Left colon (tissue), 2 donors: ENCODE measurements around the gene MCOLN2. TPM values are rescaled to one million over a fixed set of nuclear protein-coding genes. Genes with fewer than 3 reads are reported as not detected.

Source experiments
- ATAC-seq: fragments of 200-7000 bp; cut with Tn5 transposase; one replicate; pipeline ENCODE4 v1.9.1; 2020; ENCODE audit warnings: mild to moderate bottlenecking, moderate library complexity
- DNase-seq, 2 donors: peaks; one replicate each; pipeline ENCODE4 v3.0.0-alpha.2; 2020
- intact Hi-C, 2 donors: fragments of 100-400 bp; cut with DNase I in 1 of 2; cut with micrococcal nuclease in 1 of 2; formaldehyde crosslinking; loops; one replicate each; pipeline versions ENCODE4 v1.11.2 to v1.14.0; 2022; cut with DNase I, micrococcal nuclease
- total RNA-seq, 2 donors: library from RNA; stranded (reverse); fragmentation: NEBNext Ultra II Directional; extraction: Animal tissue kit (Norgen Biotek cat#: 25700); gene quantifications; one replicate each; pipeline ENCODE4 v1.2.1, GENCODE V29; 2021
- donor health status: DM: no; HTN: no; CAD: no.
- donor health status: DM: yes; HTN: yes; CAD: no.

Gene MCOLN2
- total RNA-seq, 2 donors from 2014 or later: 25.2 to 87.3 TPM

- ATAC-seq (no peak), DNase-seq (no peak)
- intact Hi-C loops: no loop called here
Measured at GRCh38 chr1:84883286-84883685, 113.6 kb downstream of the MCOLN2 start.

- intact Hi-C loops: no loop called here
- DNase-seq (no peak), ATAC-seq (no peak)
Measured at GRCh38 chr1:84877592-84877991, 119.3 kb downstream of the MCOLN2 start.

GRCh38 chr1:84876353-84876752, 120.6 kb downstream of the MCOLN2 start:
- intact Hi-C loops: no loop called here

More at GRCh38 chr1:84876353-84876752, 120.6 kb downstream of the MCOLN2 start:
- no peak for ATAC-seq
- DNase-seq: no peak

Other genes starting within 250 kb of the MCOLN2 start
- 1 to 10 TPM; 2.8 to 4.2 TPM for gene LPAR3, start 103.9 kb downstream of the MCOLN2 start, total RNA-seq
- gene MCOLN3, start 51.4 kb upstream of the MCOLN2 start, total RNA-seq: 1 to 10 TPM; 1.1 to 4.0 TPM
- gene SYDE2, start 203.9 kb upstream of the MCOLN2 start, total RNA-seq: 10 to 100 TPM in 1 of 2 donors, 1 to 10 TPM in 1; 7.2 to 10.9 TPM